HCT116 (cell line): ENCODE results near the gene SCGB3A2. TPM values are rescaled to one million over a fixed set of nuclear protein-coding genes. Genes with fewer than 3 reads are reported as not detected.

Experiments
- ATAC-seq: fragments of 200-7000 bp; cut with Tn5 transposase; 2 replicates; pipeline ENCODE4 v1.9.1; 2020; ENCODE audit warnings: mild to moderate bottlenecking, moderate library complexity
- BruUV-seq: library from RNA; stranded (reverse); fragments of 400-500 nt; replicated peaks from 2 replicates; lab custom pipeline; 2021; lab: Mats Ljungman, UMichigan
- CTCF ChIA-PET: fragments of 300-600 bp; sonication (Branson Sonifier 250); formaldehyde crosslinking; loops from one replicate; lab custom pipeline; 2021; ENCODE audit warnings: antibody characterized with exemption; lab: Charles Lee
- POLR2A ChIA-PET: fragments of 300-600, 350-600 bp; sonication (Branson Sonifier 250); formaldehyde crosslinking; loops from one replicate; lab custom pipeline; 2021; ENCODE audit warnings: antibody characterized with exemption; lab: Charles Lee
- RAD21 ChIA-PET, 2 experiments: fragments of 300-600 bp; sonication (Branson Sonifier 250); formaldehyde crosslinking; loops; one replicate each; lab custom pipeline; 2023; ENCODE audit warnings: low total read pairs in 2 of 2; ENCODE audit not compliant: uncharacterized antibody in 2 of 2, unreplicated experiment in 2 of 2, low non-redundant PET in 1 of 2; lab: Charles Lee
- DNase-seq: peaks from one replicate; pipeline ENCODE4 v3.0.0-alpha.2; 2010; ENCODE audit warnings: low read depth, low spot score
- H2AFZ ChIP-seq: fragments of 200-600 bp; shearing (Covaris generic), sonication (generic); 2 replicates; pipeline ENCODE4 v1.6.1; 2017; ENCODE audit warnings: low read depth, mixed run types, mixed read lengths, antibody characterized with exemption, low read length; ENCODE audit not compliant: poor library complexity, severe bottlenecking
- H3K27ac ChIP-seq: 2 replicates; pipeline ENCODE4 v1.5.1; 2012; ENCODE audit warnings: low read depth, low read length
- H3K27me3 ChIP-seq: fragments of 200-600 bp; sonication (generic); 2 replicates; pipeline ENCODE4 v1.6.1; 2016; ENCODE audit warnings: mixed run types, low read length, mixed read lengths; ENCODE audit not compliant: insufficient read depth
- H3K36me3 ChIP-seq, 2 experiments: fragments of 200-500 bp in 1 of 2; fragments of 200-600 bp in 1 of 2; sonication (Bioruptor generic) in 1 of 2; sonication (generic) in 1 of 2; 2 replicates each; pipeline versions ENCODE4 v1.5.1 to v1.6.1; 2014 to 2016; ENCODE audit warnings: low read length in 2 of 2, inconsistent platforms in 1 of 2, mixed read lengths in 1 of 2, mixed run types in 1 of 2; ENCODE audit not compliant: insufficient read depth in 2 of 2, control insufficient read depth in 1 of 2
- H3K4me1 ChIP-seq, 2 experiments: fragments of 200-600 bp in 1 of 2; sonication (generic) in 1 of 2; 2 replicates each; pipeline versions ENCODE4 v1.5.1 to v1.6.1; 2012 to 2017; ENCODE audit warnings: low read length in 2 of 2, inconsistent platforms in 1 of 2, mild to moderate bottlenecking in 1 of 2, mixed read lengths in 1 of 2, mixed run types in 1 of 2, moderate library complexity in 1 of 2; ENCODE audit not compliant: insufficient read depth in 2 of 2, control insufficient read depth in 1 of 2
- H3K4me2 ChIP-seq: fragments of 200-600 bp; sonication (generic); 2 replicates; pipeline ENCODE4 v1.6.1; 2017; ENCODE audit warnings: mixed run types, low read length, mixed read lengths
- H3K4me3 ChIP-seq, 2 experiments: fragments of 200-600 bp in 1 of 2; sonication (generic) in 1 of 2; replicated peaks in 1 of 2; 2 replicates each; pipeline ENCODE4 v1.5.1; 2011 to 2016; ENCODE audit warnings: low read length in 2 of 2, control low read depth in 1 of 2, low read depth in 1 of 2, mild to moderate bottlenecking in 1 of 2, mixed read lengths in 1 of 2, mixed run types in 1 of 2
- H3K79me2 ChIP-seq: fragments of 200-600 bp; sonication (generic); 2 replicates; pipeline ENCODE4 v1.6.1; 2017; ENCODE audit warnings: mild to moderate bottlenecking, mixed run types, low read length, moderate library complexity, mixed read lengths; ENCODE audit not compliant: insufficient read depth
- H3K9ac ChIP-seq: fragments of 200-600 bp; sonication (generic); 2 replicates; pipeline ENCODE4 v1.6.1; 2016; ENCODE audit warnings: low read length, mixed read lengths
- H3K9me2 ChIP-seq: fragments of 200-600 bp; sonication (generic), shearing (Covaris generic); 2 replicates; pipeline ENCODE4 v1.6.1; 2017; ENCODE audit warnings: mixed run types, mild to moderate bottlenecking, moderate library complexity; ENCODE audit not compliant: insufficient read depth
- H3K9me3 ChIP-seq, 2 experiments: fragments of 200-500 bp in 1 of 2; fragments of 200-600 bp in 1 of 2; sonication (Bioruptor generic) in 1 of 2; sonication (generic) in 1 of 2; 2 replicates each; pipeline ENCODE4 v1.6.1; 2014 to 2017; ENCODE audit warnings: low read length in 2 of 2, mixed read lengths in 2 of 2, inconsistent platforms in 1 of 2, low read depth in 1 of 2, mild to moderate bottlenecking in 1 of 2, mixed run types in 1 of 2, moderate library complexity in 1 of 2; ENCODE audit not compliant: control insufficient read depth in 1 of 2, insufficient read depth in 1 of 2
- H4K20me1 ChIP-seq: fragments of 200-600 bp; sonication (generic), shearing (Covaris generic); 2 replicates; pipeline ENCODE4 v1.6.1; 2017; ENCODE audit warnings: mixed run types, mild to moderate bottlenecking, moderate library complexity; ENCODE audit not compliant: insufficient read depth
- CEBPB ChIP-seq: IDR thresholded peaks from 2 replicates; pipeline ENCODE4 v1.6.1; 2012; ENCODE audit warnings: low read depth
- CTCF ChIP-seq, 3 experiments: fragments of 200-600 bp in 1 of 3; sonication (generic) in 1 of 3; IDR thresholded peaks in 2 of 3; conservative IDR thresholded peaks in 1 of 3; 2 replicates each; pipeline ENCODE4 v1.5.1; 2012 to 2017; ENCODE audit warnings: low read depth in 2 of 3, low read length in 2 of 3, antibody characterized with exemption in 1 of 3, borderline replicate concordance in 1 of 3, control low read depth in 1 of 3, mild to moderate bottlenecking in 1 of 3, mixed read lengths in 1 of 3, mixed run types in 1 of 3, moderate library complexity in 1 of 3; ENCODE audit not compliant: insufficient read depth in 1 of 3
- ELF1 ChIP-seq: IDR thresholded peaks from 2 replicates; pipeline ENCODE4 v1.6.1; 2012; ENCODE audit warnings: low read depth, borderline replicate concordance
- JUND ChIP-seq: IDR thresholded peaks from 2 replicates; pipeline ENCODE4 v1.6.1; 2012
- MAX ChIP-seq: IDR thresholded peaks from 2 replicates; pipeline ENCODE4 v1.6.1; 2012
- ZBTB33 ChIP-seq: IDR thresholded peaks from 2 replicates; pipeline ENCODE4 v1.6.1; 2011; ENCODE audit warnings: mild to moderate bottlenecking, low read length, moderate library complexity; ENCODE audit not compliant: insufficient replicate concordance; ENCODE audit errors: extremely low read depth
- ZFX ChIP-seq: fragments of 450-650 bp; IDR thresholded peaks from 2 replicates; pipeline ENCODE4 v1.6.1; 2017
- ZNF274 ChIP-seq: fragments of 200-500 bp; sonication (Bioruptor generic); IDR thresholded peaks from 2 replicates; pipeline ENCODE4 v1.6.1; 2014; ENCODE audit warnings: mild to moderate bottlenecking, low read depth, low read length, inconsistent platforms
- intact Hi-C: fragments of 100-400 bp; cut with micrococcal nuclease; formaldehyde crosslinking; loops from 2 replicates; pipeline ENCODE4 v1.10.0; 2022
- total RNA-seq: library from RNA; stranded (reverse); gene quantifications from one replicate; pipeline ENCODE4 v1.2.1, GENCODE V29; 2021; ENCODE audit not compliant: unreplicated experiment
- TF ChIP-seq, protein P1 (sequence below): IDR thresholded peaks from 2 replicates; pipeline ENCODE4 v1.6.1; 2012

SCGB3A2 gene
- total RNA-seq, 1 experiment from 2014 or later, result not detected

DNA sequence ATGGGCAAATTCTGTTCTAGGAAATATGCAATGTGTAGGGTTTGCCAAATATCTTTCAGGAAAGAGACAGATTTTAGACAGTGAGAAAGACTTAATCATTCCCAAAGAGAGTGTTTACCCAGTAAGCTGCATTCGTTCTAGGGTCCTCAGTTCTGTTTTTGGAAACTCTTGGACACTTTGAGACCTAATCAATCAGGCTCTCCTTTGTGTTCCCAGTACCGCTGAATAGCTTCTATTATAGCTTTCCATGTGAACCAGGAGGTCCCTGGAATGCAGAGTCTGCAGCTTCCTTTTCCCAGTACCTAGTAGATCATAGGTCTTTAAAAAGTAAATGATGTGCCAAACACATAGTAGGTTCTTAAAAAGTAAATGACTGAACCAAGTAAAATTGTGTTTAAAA, 35.6 kb upstream of the SCGB3A2 start (continued):
- TF ChIP-seq, protein P1, sequence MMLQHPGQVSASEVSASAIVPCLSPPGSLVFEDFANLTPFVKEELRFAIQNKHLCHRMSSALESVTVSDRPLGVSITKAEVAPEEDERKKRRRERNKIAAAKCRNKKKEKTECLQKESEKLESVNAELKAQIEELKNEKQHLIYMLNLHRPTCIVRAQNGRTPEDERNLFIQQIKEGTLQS, result no peak
- TF ChIP-seq ZBTB33 (no peak), ZFX (no peak)

- intact Hi-C loops, result no loop called here
- Histone ChIP-seq H3K9me2 (no peaks in the 10 kb centered on the region), H3K36me3 (no peaks in the 10 kb centered on the region), H3K79me2 (no peaks in the 10 kb centered on the region), H3K4me3 (no peak overlapping the region), H3K27me3 (peaks cover 6% of the 10 kb centered on the region; the same call in 1 of the 2 replicates), H3K4me1 (no peaks in the 10 kb centered on the region), H3K9ac (no peak overlapping the region), H3K4me2 (no peak overlapping the region), H3K27ac (no peak overlapping the region), H2AFZ (no peak overlapping the region), H4K20me1 (no peaks in the 10 kb centered on the region), H3K9me3 (no peaks in the 10 kb centered on the region)
- ChIA-PET POLR2A (no interaction called here), CTCF (no interaction called here), RAD21 (no interaction called here)
- DNase-seq (no peak), ATAC-seq (no peak)
- no peak for TF ChIP-seq MAX
- TF ChIP-seq JUND, result no peak
- TF ChIP-seq ELF1, result no peak
- no peak for TF ChIP-seq ZNF274
- TF ChIP-seq CEBPB, result no peak
- no peak for TF ChIP-seq CTCF (IDR thresholded peaks at IDR 0.05 in 2 of 3, conservative IDR thresholded peaks at IDR 0.05 in 1 of 3; ENCODE audit: borderline replicate concordance in 1 of 3, insufficient read depth in 1 of 3, low read depth in 2 of 3, low read length in 2 of 3)
- BruUV-seq, result no TSS peak
Observed at GRCh38 chr5:147844846-147845245, 33.7 kb upstream of the SCGB3A2 start.
